BLaER1 treated with 17β-estradiol and CSF1 and Interleukin-3, amounts not matched to agents 10 nM and 100 nM (cell line): ENCODE measurements around the gene CORO2B.
A peak's percentile ranks its signal among the peaks of the same experiment; 100 is the strongest.

Experiments used
- H3K27ac ChIP-seq, 11 experiments: shearing (Covaris generic); formaldehyde crosslinking; 2 replicates each; pipeline ENCODE4 v1.8.1; 2022
- H3K27me3 ChIP-seq, 11 experiments: shearing (Covaris generic); formaldehyde crosslinking; 2 replicates each; pipeline ENCODE4 v1.8.1; 2022
- H3K36me3 ChIP-seq, 11 experiments: shearing (Covaris generic); formaldehyde crosslinking; 2 replicates each; pipeline ENCODE4 v1.8.1; 2022
- H3K4me1 ChIP-seq, 10 experiments: shearing (Covaris generic); formaldehyde crosslinking; 2 replicates each; pipeline ENCODE4 v1.8.1; 2022
- H3K4me2 ChIP-seq, 11 experiments: shearing (Covaris generic); formaldehyde crosslinking; 2 replicates each; pipeline ENCODE4 v1.8.1; 2022
- H3K4me3 ChIP-seq, 10 experiments: shearing (Covaris generic); formaldehyde crosslinking; 2 replicates each; pipeline ENCODE4 v1.8.1; 2022
- H3K9ac ChIP-seq, 11 experiments: shearing (Covaris generic); formaldehyde crosslinking; 2 replicates each; pipeline ENCODE4 v1.8.1; 2022
- H3K9me3 ChIP-seq, 11 experiments: shearing (Covaris generic); formaldehyde crosslinking; replicated peaks in 1 of 11; 2 replicates each; pipeline ENCODE4 v1.8.1; 2022
- H4K20me1 ChIP-seq, 11 experiments: shearing (Covaris generic); formaldehyde crosslinking; 2 replicates each; pipeline ENCODE4 v1.8.1; 2022
- Cebpa-rat ChIP-seq, 11 experiments: shearing (Covaris generic); IDR thresholded peaks; 2 replicates each; pipeline ENCODE4 v1.8.1; 2022

CORO2B gene

GRCh38 chr15:68639926-68640600, 61.3 kb downstream of the CORO2B start:
- H3K27me3 ChIP-seq, result no peaks in the 10 kb centered on the region
- TF ChIP-seq Cebpa-rat (IDR thresholded peaks at IDR 0.05), result no peak
- H3K4me3 ChIP-seq, result no peak overlapping the region
- no peaks in the 10 kb centered on the region for H3K9me3 ChIP-seq
- H4K20me1 ChIP-seq, result peaks cover 0 to 18% (median 0%) of the 10 kb centered on the region in 11 experiments; a peak in 2 of 22 replicates
- no peak overlapping the region for H3K27ac ChIP-seq
- peaks cover 30 to 84% (median 79%) of the 10 kb centered on the region in 10 experiments for H3K4me1 ChIP-seq
- H3K36me3 ChIP-seq, result peaks cover 0 to 5% (median 0%) of the 10 kb centered on the region in 11 experiments; a peak in 2 of 22 replicates
- H3K4me2 ChIP-seq, result peak overlapping the region in 8 of 11 experiments; percentile 31 to 95 (median 74); a peak in 14 of 22 replicates
- H3K9ac ChIP-seq, result no peak overlapping the region

- peak overlapping the region in 4 of 11 experiments; percentile 2 to 38 (median 22); a peak in 4 of 22 replicates for H3K9ac ChIP-seq
- H3K4me3 ChIP-seq, result no peak overlapping the region
- no peaks in the 10 kb centered on the region for H3K9me3 ChIP-seq
- peak overlapping the region in 6 of 11 experiments; percentile 2 to 48 (median 29); a peak in 9 of 22 replicates for H3K27ac ChIP-seq
- H3K4me1 ChIP-seq, result peaks cover 32 to 84% (median 79%) of the 10 kb centered on the region in 10 experiments
- H4K20me1 ChIP-seq, result peaks cover 0 to 14% (median 0%) of the 10 kb centered on the region in 11 experiments; a peak in 2 of 22 replicates
- peaks cover 0 to 9% (median 0%) of the 10 kb centered on the region in 11 experiments; a peak in 2 of 22 replicates for H3K36me3 ChIP-seq
- peak overlapping the region; percentile 3 to 95 (median 64) for H3K4me2 ChIP-seq
- TF ChIP-seq Cebpa-rat (IDR thresholded peaks at IDR 0.05), result no peak
- H3K27me3 ChIP-seq, result no peaks in the 10 kb centered on the region
Observed at GRCh38 chr15:68640791-68641331, 62.1 kb downstream of the CORO2B start.

- no peak overlapping the region for H3K4me3 ChIP-seq
- peaks cover 0 to 9% (median 0%) of the 10 kb centered on the region in 11 experiments; a peak in 4 of 22 replicates for H3K36me3 ChIP-seq
- peak overlapping the region in 4 of 11 experiments; percentile 2 to 38 (median 22); a peak in 4 of 22 replicates for H3K9ac ChIP-seq
- H3K4me2 ChIP-seq, result peak overlapping the region; percentile 3 to 95 (median 64)
- TF ChIP-seq Cebpa-rat (IDR thresholded peaks at IDR 0.05), result no peak
- H3K4me1 ChIP-seq, result peaks cover 37 to 84% (median 79%) of the 10 kb centered on the region in 10 experiments
- no peaks in the 10 kb centered on the region for H3K9me3 ChIP-seq
- peaks cover 0 to 14% (median 0%) of the 10 kb centered on the region in 11 experiments; a peak in 2 of 22 replicates for H4K20me1 ChIP-seq
- no peaks in the 10 kb centered on the region for H3K27me3 ChIP-seq
- peak overlapping the region in 6 of 11 experiments; percentile 2 to 48 (median 29); a peak in 8 of 22 replicates for H3K27ac ChIP-seq
Observed at GRCh38 chr15:68641376-68641775, 62.6 kb downstream of the CORO2B start.

- no peak for TF ChIP-seq Cebpa-rat (IDR thresholded peaks at IDR 0.05)
- H3K27ac ChIP-seq, result peak overlapping the region in 1 of 11 experiments; percentile 16; a peak in 1 of 22 replicates
- H3K9ac ChIP-seq, result no peak overlapping the region
- H3K27me3 ChIP-seq, result no peaks in the 10 kb centered on the region
- 0 out of 22 replicates have a peak, but pooled peaks cover 0 to 14% (median 0%) of the 10 kb centered on the region in 11 experiments for H4K20me1 ChIP-seq
- H3K4me1 ChIP-seq, result peaks cover 37 to 77% (median 72%) of the 10 kb centered on the region in 10 experiments
- H3K9me3 ChIP-seq, result no peaks in the 10 kb centered on the region
- no peak overlapping the region for H3K4me3 ChIP-seq
- H3K36me3 ChIP-seq, result peaks cover 0 to 9% (median 0%) of the 10 kb centered on the region in 11 experiments; a peak in 4 of 22 replicates
- peak overlapping the region in 6 of 11 experiments; percentile 13 to 87 (median 58); a peak in 10 of 22 replicates for H3K4me2 ChIP-seq
Observed at GRCh38 chr15:68642491-68642845, 63.7 kb downstream of the CORO2B start.

- TF ChIP-seq Cebpa-rat (IDR thresholded peaks at IDR 0.05), result no peak
- Histone ChIP-seq H3K4me1 (peaks cover 35 to 68% (median 64%) of the 10 kb centered on the region in 10 experiments), H3K36me3 (peaks cover 0 to 9% (median 0%) of the 10 kb centered on the region in 11 experiments; a peak in 4 of 22 replicates), H3K9ac (no peak overlapping the region), H3K4me2 (no peak overlapping the region), H4K20me1 (0 out of 22 replicates have a peak, but pooled peaks cover 0 to 14% (median 0%) of the 10 kb centered on the region in 11 experiments), H3K27me3 (no peaks in the 10 kb centered on the region), H3K27ac (no peak overlapping the region; a peak in 1 of 22 replicates), H3K4me3 (no peak overlapping the region), H3K9me3 (no peaks in the 10 kb centered on the region)
Observed at GRCh38 chr15:68643216-68643830, 64.5 kb downstream of the CORO2B start.

GRCh38 chr15:68644083-68644904, 65.5 kb downstream of the CORO2B start:
- Histone ChIP-seq H3K27me3 (no peaks in the 10 kb centered on the region), H3K9ac (no peak overlapping the region), H3K4me2 (0 out of 22 replicates have a peak overlapping the region, but pooled peaks of 1 of the 11 experiments have one; percentile 49), H3K36me3 (peaks cover 0 to 9% (median 0%) of the 10 kb centered on the region in 11 experiments; a peak in 4 of 22 replicates), H3K9me3 (no peaks in the 10 kb centered on the region), H3K4me1 (peaks cover 35 to 59% (median 54%) of the 10 kb centered on the region in 10 experiments), H4K20me1 (0 out of 22 replicates have a peak, but pooled peaks cover 0 to 14% (median 0%) of the 10 kb centered on the region in 11 experiments), H3K4me3 (no peak overlapping the region), H3K27ac (no peak overlapping the region; a peak in 1 of 22 replicates)
- no peak for TF ChIP-seq Cebpa-rat (IDR thresholded peaks at IDR 0.05)

GRCh38 chr15:68644996-68645395, 66.2 kb downstream of the CORO2B start:
- H3K36me3 ChIP-seq, result peaks cover 0 to 9% (median 0%) of the 10 kb centered on the region in 11 experiments; a peak in 4 of 22 replicates
- no peaks in the 10 kb centered on the region for H3K9me3 ChIP-seq
- H4K20me1 ChIP-seq, result 0 out of 22 replicates have a peak, but pooled peaks cover 0 to 14% (median 0%) of the 10 kb centered on the region in 11 experiments
- peaks cover 35 to 52% (median 47%) of the 10 kb centered on the region in 10 experiments for H3K4me1 ChIP-seq
- H3K27ac ChIP-seq, result no peak overlapping the region
- TF ChIP-seq Cebpa-rat (IDR thresholded peaks at IDR 0.05), result no peak
- no peak overlapping the region for H3K4me3 ChIP-seq
- no peak overlapping the region for H3K9ac ChIP-seq
- H3K4me2 ChIP-seq, result peak overlapping the region in 10 of 11 experiments; percentile 3 to 75 (median 54); a peak in 10 of 22 replicates
- no peaks in the 10 kb centered on the region for H3K27me3 ChIP-seq

- Histone ChIP-seq H3K4me1 (peaks cover 29 to 40% (median 36%) of the 10 kb centered on the region in 10 experiments), H4K20me1 (0 out of 22 replicates have a peak, but pooled peaks cover 0 to 8% (median 0%) of the 10 kb centered on the region in 11 experiments), H3K4me2 (peak overlapping the region; percentile 3 to 75 (median 54)), H3K9me3 (no peaks in the 10 kb centered on the region), H3K36me3 (peaks cover 0 to 9% (median 0%) of the 10 kb centered on the region in 11 experiments; a peak in 4 of 22 replicates), H3K9ac (no peak overlapping the region), H3K27me3 (no peaks in the 10 kb centered on the region), H3K27ac (no peak overlapping the region), H3K4me3 (no peak overlapping the region)
- TF ChIP-seq Cebpa-rat (IDR thresholded peaks at IDR 0.05), result no peak
Observed at GRCh38 chr15:68646156-68646555, 67.4 kb downstream of the CORO2B start.
